ENCODE data around the gene LPP. TPM values are rescaled to one million over a fixed set of nuclear protein-coding genes. Genes with fewer than 3 reads are reported as not detected.
A peak's percentile ranks its signal among the peaks of the same experiment; 100 is the strongest.

The LPP gene
- total and polyA plus RNA-seq, 8 donors: 4.9 to 84.4 (median 45.9) TPM

- intact Hi-C loops (cut with DNase I): no loop called here
- H3K4me3 ChIP-seq: no peak overlapping the region
- TF ChIP-seq CTCF (IDR thresholded peaks at IDR 0.05): no peak
- H3K4me1 ChIP-seq: peaks cover 18 to 27% (median 26%) of the 10 kb centered on the region in 3 donors
- no peaks in the 10 kb centered on the region for H3K27me3 ChIP-seq
- DNase-seq (no peak), FAIRE-seq (no peak), ATAC-seq (peak in 3 of 4 donors; percentile 13 to 27 (median 14))
- 67 to 72% methylated on average over 7 of the region's 7 CpGs for WGBS, 2 donors
- H3K9me3 ChIP-seq: no peaks in the 10 kb centered on the region
- no peaks in the 10 kb centered on the region for H3K36me3 ChIP-seq
- H3K27ac ChIP-seq: peak overlapping the region in 2 of 4 donors; percentile 1 to 30
Measured at GRCh38 chr3:188349351-188349901, 195.5 kb downstream of the LPP start.

GRCh38 chr3:188349933-188350332 is 196.0 kb downstream of the LPP start:
- H3K4me3 ChIP-seq: no peak overlapping the region
- H3K27ac ChIP-seq: peak overlapping the region in 3 of 4 donors; percentile 1 to 30 (median 16)
- peak; percentile 33 to 49 (median 37) for ATAC-seq
- H3K27me3 ChIP-seq: no peaks in the 10 kb centered on the region
- intact Hi-C loops (cut with DNase I): no loop called here
- TF ChIP-seq CTCF (IDR thresholded peaks at IDR 0.05): no peak
- H3K4me1 ChIP-seq: peaks cover 18 to 27% (median 26%) of the 10 kb centered on the region in 3 donors
- 24 to 30% methylated on average over 4 of the region's 4 CpGs for WGBS, 2 donors
- no peak for FAIRE-seq
- H3K36me3 ChIP-seq: no peaks in the 10 kb centered on the region
- DNase-seq: peak in 1 of 6 donors; percentile 25
- H3K9me3 ChIP-seq: no peaks in the 10 kb centered on the region

GRCh38 chr3:188350961-188351360 is 197.0 kb downstream of the LPP start:
- Histone ChIP-seq H3K9me3 (no peaks in the 10 kb centered on the region), H3K36me3 (no peaks in the 10 kb centered on the region), H3K27me3 (no peaks in the 10 kb centered on the region), H3K27ac (no peak overlapping the region), H3K4me3 (no peak overlapping the region), H3K4me1 (peaks cover 18 to 27% (median 26%) of the 10 kb centered on the region in 3 donors)
- ATAC-seq (no peak), FAIRE-seq (no peak), DNase-seq (no peak)
- no peak for TF ChIP-seq CTCF (IDR thresholded peaks at IDR 0.05)
- intact Hi-C loops (cut with DNase I): no loop called here
- WGBS, 2 donors: 92 to 93% methylated on average over 2 of the region's 2 CpGs

GRCh38 chr3:188351648-188352047 is 197.7 kb downstream of the LPP start:
- Histone ChIP-seq H3K36me3 (no peaks in the 10 kb centered on the region), H3K9me3 (no peaks in the 10 kb centered on the region), H3K4me1 (peaks cover 18 to 27% (median 26%) of the 10 kb centered on the region in 3 donors), H3K27ac (no peak overlapping the region), H3K27me3 (no peaks in the 10 kb centered on the region), H3K4me3 (no peak overlapping the region)
- no peak for FAIRE-seq
- TF ChIP-seq CTCF (IDR thresholded peaks at IDR 0.05): no peak
- intact Hi-C loops (cut with DNase I): no loop called here
- ATAC-seq: no peak
- WGBS, 2 donors: 82 to 88% methylated on average over 7 of the region's 7 CpGs
- DNase-seq: no peak

GRCh38 chr3:188352196-188352927 is 198.4 kb downstream of the LPP start:
- Histone ChIP-seq H3K36me3 (no peaks in the 10 kb centered on the region), H3K27ac (no peak overlapping the region), H3K4me3 (no peak overlapping the region), H3K27me3 (no peaks in the 10 kb centered on the region), H3K4me1 (peaks cover 18 to 26% (median 26%) of the 10 kb centered on the region in 3 donors), H3K9me3 (no peaks in the 10 kb centered on the region)
- no peak for FAIRE-seq
- peak in 1 of 4 donors; percentile 37 for ATAC-seq
- WGBS, 2 donors: 87 to 88% methylated on average over 18 of the region's 18 CpGs
- no peak for DNase-seq
- no peak for TF ChIP-seq CTCF (IDR thresholded peaks at IDR 0.05)
- intact Hi-C loops (cut with DNase I): no loop called here
